ENCODE results near the gene CAPN12.

DNA sequence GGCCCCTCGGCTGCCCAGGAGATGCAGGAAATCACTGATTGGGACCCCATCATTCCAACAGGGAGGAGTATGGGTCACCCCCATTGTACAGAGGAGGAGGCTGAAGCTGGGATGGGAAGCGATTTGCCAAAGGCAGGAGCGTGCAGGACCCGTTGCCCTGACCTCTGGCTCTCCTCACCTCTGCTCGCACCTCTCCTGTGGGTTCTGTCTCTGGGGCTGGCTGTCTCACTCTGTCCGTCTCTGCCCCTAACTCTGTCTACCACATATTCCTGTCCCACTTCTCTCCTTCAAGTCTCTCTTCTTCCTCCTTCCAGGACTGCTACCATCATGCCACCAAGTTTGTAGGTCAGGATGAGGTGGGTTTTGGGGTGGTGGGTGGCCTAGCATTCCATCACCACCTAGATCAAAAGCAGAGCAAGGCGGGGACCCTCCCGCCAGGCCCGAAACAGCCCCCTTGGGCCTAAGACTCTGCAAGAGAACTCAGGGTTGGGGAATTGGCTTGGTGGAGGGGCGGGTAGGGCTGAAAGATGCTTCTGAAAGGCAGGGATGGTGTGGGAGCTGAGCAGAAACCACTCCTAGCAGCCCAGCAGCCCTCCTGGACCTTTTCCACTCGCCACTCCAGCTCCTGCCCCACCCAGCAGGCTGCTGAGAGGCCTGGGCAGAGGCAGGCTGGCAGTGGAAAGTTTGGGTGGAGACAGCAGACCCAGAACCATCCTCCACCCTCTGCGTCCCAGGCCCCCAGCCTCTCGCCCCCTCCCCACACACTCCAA lies 30.1 kb upstream of the CAPN12 start:
- TF ChIP-seq, protein P1, sequence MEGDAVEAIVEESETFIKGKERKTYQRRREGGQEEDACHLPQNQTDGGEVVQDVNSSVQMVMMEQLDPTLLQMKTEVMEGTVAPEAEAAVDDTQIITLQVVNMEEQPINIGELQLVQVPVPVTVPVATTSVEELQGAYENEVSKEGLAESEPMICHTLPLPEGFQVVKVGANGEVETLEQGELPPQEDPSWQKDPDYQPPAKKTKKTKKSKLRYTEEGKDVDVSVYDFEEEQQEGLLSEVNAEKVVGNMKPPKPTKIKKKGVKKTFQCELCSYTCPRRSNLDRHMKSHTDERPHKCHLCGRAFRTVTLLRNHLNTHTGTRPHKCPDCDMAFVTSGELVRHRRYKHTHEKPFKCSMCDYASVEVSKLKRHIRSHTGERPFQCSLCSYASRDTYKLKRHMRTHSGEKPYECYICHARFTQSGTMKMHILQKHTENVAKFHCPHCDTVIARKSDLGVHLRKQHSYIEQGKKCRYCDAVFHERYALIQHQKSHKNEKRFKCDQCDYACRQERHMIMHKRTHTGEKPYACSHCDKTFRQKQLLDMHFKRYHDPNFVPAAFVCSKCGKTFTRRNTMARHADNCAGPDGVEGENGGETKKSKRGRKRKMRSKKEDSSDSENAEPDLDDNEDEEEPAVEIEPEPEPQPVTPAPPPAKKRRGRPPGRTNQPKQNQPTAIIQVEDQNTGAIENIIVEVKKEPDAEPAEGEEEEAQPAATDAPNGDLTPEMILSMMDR (IDR thresholded peaks at IDR 0.05; ENCODE audit: low read depth, low read length): no peak
- TF ChIP-seq EZH2phosphoT487 (IDR thresholded peaks at IDR 0.05; ENCODE audit: low read depth): no peak
